ENCODE data around the gene SCPEP1.

The SCPEP1 gene

DNA sequence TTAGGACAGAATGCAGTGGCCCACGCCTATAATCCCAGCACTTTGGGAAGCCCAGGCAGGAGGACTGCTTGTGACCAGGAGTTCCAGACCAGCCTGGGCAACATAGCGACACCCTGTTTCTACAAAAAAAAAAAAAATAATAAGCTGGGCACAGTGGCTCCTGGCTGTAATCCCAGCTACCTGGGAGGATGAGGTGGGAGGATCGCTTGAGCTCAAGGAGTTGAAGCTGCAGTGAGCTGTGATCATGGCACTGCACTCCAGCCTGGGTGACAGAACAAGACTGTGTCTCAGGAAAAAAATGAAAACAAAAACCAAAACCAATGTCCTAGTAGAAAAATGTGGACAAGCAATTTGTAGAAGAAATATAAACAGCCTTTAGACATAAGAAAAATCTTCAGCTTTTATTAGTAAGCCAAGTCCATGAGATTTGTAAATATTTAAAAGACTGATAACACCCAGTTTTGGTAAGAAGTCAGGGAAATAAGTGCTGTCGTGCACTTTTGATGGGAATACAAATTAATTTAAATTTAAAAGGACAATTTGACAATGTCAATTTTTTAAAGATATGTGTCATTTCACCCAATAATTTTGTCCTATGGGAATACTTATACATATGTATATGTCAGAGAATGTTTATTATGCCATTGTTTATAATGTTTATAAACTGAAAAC, 11.1 kb downstream of the SCPEP1 start:
- no peak for TF ChIP-seq CTCF (conservative IDR thresholded peaks at IDR 0.05; ENCODE audit: low read depth, low read length)
- no peak for DNase-seq (ENCODE audit: low read depth)
- no peak overlapping the region for H3K4me3 ChIP-seq (ENCODE audit: low read depth, low read length)

DNA sequence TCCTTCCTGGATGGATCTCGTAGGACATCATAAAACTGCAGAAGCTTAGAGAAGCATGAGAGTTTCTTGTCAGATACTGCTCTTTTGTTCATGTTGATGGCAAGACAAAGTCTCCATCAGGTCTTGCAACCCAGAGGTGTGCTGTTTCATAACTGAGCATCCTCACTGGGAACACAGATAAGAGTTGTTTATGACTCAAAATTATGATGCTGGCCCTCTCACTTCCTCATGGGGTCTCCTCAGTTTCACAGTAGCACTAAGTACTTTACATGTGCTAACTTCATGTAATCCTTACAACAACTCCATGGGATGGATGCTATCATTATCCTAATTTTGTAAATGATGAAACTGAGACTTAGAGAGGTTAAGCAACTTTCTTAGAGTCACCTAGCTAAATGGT, 14.4 kb downstream of the SCPEP1 start:
- no peak for TF ChIP-seq CTCF (conservative IDR thresholded peaks at IDR 0.05; ENCODE audit: low read depth, low read length)
- H3K4me3 ChIP-seq (ENCODE audit: low read depth, low read length), result no peak overlapping the region
- DNase-seq (ENCODE audit: low read depth), result no peak

DNA sequence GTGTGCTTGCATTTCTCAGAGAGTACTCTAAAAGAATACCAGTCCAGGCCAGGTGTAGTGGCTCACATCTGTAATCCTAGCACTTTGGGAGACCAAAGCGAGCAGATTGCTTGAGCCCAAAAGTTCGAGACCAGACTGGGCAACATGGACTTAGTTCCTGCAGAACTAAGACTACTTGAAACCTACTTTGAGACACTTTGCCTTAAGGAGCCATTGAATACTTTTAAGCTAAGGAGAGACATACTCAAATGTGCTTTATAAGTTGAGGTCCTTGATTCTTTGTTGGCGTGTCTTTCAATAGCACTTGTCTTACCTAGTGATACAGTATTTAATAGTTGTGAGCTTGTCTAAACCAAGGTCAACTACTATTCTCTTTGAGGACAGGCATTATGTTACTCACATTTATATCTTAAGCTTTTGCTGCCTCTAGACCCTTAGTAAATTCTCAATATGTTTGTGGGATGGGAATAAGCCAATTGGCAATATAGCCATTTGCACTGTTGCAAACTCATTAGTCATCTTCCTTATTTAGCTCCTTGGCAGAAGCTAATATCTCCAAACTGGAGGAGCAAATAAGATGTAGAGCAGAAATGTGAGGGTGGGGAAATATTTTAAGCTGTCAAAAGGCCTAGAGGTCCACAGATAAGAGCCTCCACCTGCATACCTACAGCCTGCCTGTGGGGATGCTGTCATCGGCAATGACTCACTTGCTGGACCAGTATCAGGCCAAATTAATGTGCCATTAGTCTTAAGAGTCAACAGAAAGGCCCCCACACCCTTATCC, 16.3 kb downstream of the SCPEP1 start:
- TF ChIP-seq CTCF (conservative IDR thresholded peaks at IDR 0.05; ENCODE audit: low read depth, low read length), result no peak
- DNase-seq (ENCODE audit: low read depth), result no peak
- no peak overlapping the region for H3K4me3 ChIP-seq (ENCODE audit: low read depth, low read length)

- DNase-seq (ENCODE audit: low read depth), result no peak
- H3K4me3 ChIP-seq (ENCODE audit: low read depth, low read length), result no peak overlapping the region
- TF ChIP-seq CTCF (conservative IDR thresholded peaks at IDR 0.05; ENCODE audit: low read depth, low read length), result no peak
Measured at GRCh38 chr17:56995766-56996165, 17.8 kb downstream of the SCPEP1 start.

GRCh38 chr17:56997313-56997712, 19.4 kb downstream of the SCPEP1 start:
- no peak for TF ChIP-seq CTCF (conservative IDR thresholded peaks at IDR 0.05; ENCODE audit: low read depth, low read length)
- no peak for DNase-seq (ENCODE audit: low read depth)
- H3K4me3 ChIP-seq (ENCODE audit: low read depth, low read length), result no peak overlapping the region

DNA sequence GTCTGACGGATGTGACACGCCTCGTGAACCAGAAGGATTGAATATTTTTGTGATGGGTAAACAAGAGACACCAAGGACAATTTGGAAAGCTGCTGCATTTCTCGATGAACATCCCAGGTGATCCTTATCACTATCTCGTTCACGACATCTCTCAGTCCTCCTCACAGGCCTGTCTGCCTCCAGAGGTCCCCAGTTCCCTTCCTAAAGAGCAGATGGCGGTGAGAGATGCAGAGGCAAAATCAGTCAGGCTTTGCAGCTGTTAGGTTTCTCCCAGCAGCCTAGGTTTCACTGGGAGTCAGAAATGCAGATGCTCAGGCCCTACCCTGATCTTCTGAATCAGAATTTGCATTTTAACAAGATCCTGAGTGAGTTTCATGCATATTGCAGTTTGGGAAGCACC, 23.6 kb downstream of the SCPEP1 start:
- no peak for TF ChIP-seq CTCF (conservative IDR thresholded peaks at IDR 0.05; ENCODE audit: low read depth, low read length)
- no peak for DNase-seq (ENCODE audit: low read depth)
- H3K4me3 ChIP-seq (ENCODE audit: low read depth, low read length), result no peak overlapping the region

GRCh38 chr17:57002904-57003303, 25.0 kb downstream of the SCPEP1 start:
- TF ChIP-seq CTCF (conservative IDR thresholded peaks at IDR 0.05; ENCODE audit: low read depth, low read length), result no peak
- DNase-seq (ENCODE audit: low read depth), result no peak
- no peak overlapping the region for H3K4me3 ChIP-seq (ENCODE audit: low read depth, low read length)

Data from choroid plexus epithelial cell (primary cell).